GM18505 (cell line): ENCODE results near the gene IRAK3.

Source experiments
- ATAC-seq: cut with Tn5 transposase; IDR thresholded peaks from one replicate; pipeline ENCODE4 v1.9.1; 2021; ENCODE audit not compliant: unreplicated experiment
- POLR2A ChIP-seq: IDR thresholded peaks from 4 replicates; pipeline ENCODE4 v1.6.1; 2011; ENCODE audit warnings: borderline replicate concordance; ENCODE audit not compliant: insufficient read depth, insufficient read length; ENCODE audit errors: extremely low read depth

IRAK3 gene

DNA sequence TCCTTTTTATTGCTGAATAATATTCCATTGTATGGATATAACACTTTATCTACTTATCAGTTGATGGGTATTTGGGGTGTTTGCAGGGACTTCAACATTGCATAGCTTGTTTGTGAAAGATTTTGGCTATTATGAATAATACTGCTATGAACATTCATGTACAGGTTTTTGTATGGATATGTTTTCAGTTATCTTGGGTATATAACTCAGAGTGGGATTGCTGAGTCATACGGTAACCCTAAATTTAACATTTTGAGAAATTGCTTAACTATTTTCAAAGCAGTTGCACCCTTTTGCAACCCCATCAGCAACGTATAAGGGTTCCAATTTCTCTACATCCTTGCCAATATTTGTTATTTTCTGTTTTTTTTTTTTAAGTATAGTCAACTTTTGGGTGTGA, 86.0 kb downstream of the IRAK3 start:
- TF ChIP-seq POLR2A: no peak
- ATAC-seq: no peak

DNA sequence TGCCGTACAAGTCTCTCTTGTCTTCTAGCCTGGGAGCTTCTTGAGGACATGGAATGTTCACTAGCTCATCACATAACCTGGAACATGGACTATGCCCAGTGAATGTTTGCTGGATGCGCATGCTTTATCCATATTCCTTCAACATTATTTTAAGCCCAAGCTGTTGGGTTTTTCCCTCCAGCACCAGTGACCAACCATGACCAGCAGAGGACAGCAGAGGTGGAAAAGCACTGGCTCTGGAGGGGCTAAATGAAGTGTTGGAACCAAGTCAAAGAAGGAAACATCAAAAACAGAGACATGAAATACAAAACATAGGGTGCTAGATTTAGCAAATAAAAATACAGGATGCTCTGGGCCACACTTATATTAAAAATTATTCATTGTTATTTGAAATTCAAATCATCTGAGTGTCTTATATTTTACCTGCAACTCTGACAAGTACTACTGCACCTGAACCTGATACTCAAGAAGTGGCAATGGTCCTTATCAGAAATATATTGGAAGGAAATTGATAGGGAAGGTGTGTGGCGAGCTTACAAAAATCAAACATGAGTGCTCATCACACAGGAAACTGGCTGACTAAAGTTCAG, 90.2 kb downstream of the IRAK3 start:
- no peak for ATAC-seq
- TF ChIP-seq POLR2A: no peak

DNA sequence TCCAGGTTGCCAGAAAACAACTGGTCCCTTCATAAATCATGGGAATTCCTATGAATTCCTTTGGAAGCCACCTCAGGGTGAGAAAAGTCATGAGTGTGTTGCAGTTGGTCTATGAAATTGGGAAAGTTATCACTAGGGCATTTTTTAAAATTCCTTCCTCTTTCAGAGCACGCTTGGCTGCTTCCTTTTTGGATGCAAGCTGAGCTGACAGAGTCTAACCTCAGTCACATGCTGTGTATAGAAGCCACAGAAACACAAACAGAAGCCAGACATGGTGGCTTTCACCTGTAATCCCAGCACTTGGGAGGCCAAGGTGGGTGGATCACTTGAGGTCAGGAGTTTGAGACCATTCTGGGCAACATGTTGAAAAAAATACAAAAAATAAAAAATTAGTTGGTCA, 91.5 kb downstream of the IRAK3 start:
- no peak for ATAC-seq
- TF ChIP-seq POLR2A: no peak

DNA sequence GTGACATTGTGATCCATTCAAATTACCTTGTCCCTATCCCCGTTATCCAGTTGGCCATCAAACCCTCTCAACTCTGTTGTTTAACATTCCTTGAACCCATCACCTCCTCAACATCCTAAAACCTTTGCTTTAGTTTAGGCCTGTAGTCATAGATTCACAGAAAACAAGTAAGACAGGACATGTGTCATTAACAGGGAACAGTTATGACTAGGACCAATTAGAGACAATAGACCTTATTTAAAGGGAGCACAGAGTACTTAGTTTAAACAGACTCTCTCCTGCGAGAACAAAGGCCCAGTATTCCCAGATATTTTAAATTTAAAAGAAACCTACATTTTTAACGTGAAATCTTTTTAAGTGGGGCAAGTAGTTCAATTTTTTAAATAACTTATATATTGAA, 93.2 kb downstream of the IRAK3 start:
- TF ChIP-seq POLR2A: no peak
- no peak for ATAC-seq

DNA sequence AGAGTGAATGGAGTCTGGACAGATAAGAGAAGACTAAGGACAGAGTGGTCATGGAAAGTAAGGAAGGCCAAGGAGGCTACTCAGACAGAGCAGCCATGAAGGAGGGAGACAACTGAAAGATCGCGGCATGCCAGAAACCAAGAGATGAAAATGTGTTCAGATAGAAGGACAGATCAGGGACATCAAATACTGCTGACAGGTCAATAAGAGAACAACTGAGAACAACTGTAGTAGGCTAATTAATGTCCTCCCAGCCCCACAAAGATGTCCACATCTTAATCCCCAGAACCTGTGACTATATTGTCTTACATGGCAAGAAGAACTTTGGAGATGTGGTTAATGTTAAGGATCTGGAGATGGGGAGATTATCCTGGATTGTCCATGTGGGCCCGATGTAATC, 98.3 kb downstream of the IRAK3 start:
- no peak for TF ChIP-seq POLR2A
- ATAC-seq: no peak

DNA sequence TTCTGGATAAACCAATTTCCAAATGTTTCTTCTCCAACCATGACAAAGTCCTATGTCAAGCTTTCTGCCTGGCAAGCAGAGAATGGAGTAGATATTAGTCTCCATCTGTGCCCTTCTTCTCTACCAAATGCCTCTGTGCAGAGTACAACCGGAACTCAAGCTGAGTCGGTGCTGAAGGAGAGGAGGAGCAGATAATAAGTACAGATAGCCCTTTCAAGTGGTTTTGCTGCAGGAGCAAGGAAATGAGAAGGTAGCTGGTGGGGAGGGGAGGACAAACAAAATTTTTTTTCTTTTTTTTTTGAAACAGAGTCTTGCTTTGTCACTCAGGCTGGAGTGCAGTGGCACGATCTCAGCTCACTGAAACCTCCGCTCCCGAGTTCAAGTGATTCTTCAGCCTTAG, 99.1 kb downstream of the IRAK3 start:
- no peak for ATAC-seq
- no peak for TF ChIP-seq POLR2A

DNA sequence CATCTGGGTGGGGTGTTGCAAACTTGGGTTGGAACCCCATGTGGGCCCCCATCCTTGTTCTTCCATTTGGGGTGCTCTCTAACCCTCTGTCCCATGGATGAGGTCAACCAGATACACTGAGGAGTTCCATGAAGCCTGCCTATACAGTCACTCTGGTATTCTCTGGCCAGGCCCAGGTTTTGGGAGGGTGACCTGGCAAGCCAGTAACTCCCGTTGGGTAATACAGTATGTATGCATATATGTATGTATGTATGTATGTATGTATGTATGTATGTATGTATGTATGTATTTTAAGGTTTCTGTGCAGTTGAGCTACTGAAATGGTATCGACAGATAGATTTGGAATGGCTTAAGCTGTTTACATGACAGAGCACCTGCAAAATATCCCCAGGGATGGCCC, 100.5 kb downstream of the IRAK3 start:
- no peak for ATAC-seq
- TF ChIP-seq POLR2A: no peak

DNA sequence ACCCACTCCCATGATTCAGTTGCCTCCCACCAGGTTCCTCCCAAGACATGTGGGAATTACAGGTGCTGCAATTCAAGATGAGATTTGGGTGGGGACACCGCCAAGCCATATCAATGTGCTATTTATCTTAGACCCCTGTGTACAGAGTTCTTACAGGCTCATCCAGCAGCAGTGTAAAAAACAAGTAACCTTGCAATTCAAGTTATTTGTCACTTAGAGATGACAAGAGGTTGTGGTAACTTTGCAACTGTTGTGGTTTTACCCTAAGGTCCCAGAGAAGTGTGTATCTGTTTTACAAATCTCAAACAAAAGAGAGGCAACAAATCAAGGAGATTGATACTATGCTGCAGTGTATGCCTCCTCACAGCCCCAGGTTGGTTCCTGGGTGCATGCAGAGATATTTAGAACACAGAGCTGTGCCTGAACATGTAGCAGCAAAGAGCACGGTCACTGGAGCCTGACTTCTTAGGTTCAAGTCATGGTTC, 101.7 kb downstream of the IRAK3 start:
- ATAC-seq: no peak
- TF ChIP-seq POLR2A: no peak

DNA sequence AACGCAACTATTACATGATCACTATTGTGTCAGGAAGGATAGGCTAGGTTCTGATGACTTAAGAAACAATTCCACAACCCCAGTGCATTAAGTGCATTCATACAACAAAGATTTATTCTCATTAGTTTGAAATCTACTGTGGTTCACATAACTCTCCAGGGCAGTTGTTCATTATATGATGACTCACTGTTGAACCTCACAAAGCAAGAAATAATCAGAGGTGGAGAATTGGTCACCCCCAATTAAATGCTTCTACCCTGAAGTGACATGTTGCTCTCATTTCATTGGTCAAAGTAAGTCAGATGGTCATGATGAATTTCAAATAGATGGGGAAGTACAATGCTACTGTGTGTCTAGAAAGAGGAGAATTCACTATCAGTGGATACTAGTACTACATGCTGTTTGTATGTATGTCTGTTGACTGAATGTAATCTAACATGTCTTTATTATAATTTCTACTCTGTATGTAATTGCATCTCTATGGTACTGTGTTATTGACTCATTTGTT, 107.2 kb downstream of the IRAK3 start:
- no peak for TF ChIP-seq POLR2A
- no peak for ATAC-seq

DNA sequence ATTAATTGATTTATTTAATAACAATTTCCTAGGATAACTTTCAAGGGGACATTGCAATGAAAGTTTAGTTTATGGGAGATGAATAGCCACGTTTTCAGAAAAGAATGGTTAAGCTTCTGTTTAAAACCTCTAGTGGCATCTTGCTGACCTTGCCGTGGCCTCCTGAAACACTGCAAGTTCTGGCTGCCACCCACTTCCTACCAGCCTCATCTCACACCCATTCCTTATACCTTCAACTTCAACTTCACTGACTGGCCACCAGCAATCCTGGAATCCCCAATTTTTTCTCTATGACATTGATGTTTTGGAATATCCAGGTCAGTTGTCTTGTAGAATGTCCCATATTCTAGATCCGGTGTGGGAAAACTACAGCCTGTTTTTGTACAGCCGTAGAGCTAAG, 108.1 kb downstream of the IRAK3 start:
- no peak for TF ChIP-seq POLR2A
- ATAC-seq: no peak

DNA sequence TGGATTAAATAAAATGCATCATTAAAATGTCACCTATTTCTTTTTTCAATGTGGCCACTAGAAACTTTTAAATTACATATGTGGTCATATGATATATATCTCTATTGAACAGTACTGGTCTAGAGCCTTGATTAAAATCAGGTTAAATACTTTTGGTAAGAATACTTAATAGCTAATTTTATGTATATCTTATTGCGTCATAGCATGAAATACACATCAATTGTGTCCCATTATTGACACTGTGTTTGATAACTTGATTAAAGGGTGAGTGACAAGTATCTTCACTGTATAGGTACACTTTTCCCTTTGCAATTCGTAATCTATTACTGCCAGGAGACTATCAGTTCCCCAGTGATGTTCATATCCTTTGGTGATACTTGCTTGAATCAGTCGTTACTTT, 108.9 kb downstream of the IRAK3 start:
- no peak for TF ChIP-seq POLR2A
- no peak for ATAC-seq

DNA sequence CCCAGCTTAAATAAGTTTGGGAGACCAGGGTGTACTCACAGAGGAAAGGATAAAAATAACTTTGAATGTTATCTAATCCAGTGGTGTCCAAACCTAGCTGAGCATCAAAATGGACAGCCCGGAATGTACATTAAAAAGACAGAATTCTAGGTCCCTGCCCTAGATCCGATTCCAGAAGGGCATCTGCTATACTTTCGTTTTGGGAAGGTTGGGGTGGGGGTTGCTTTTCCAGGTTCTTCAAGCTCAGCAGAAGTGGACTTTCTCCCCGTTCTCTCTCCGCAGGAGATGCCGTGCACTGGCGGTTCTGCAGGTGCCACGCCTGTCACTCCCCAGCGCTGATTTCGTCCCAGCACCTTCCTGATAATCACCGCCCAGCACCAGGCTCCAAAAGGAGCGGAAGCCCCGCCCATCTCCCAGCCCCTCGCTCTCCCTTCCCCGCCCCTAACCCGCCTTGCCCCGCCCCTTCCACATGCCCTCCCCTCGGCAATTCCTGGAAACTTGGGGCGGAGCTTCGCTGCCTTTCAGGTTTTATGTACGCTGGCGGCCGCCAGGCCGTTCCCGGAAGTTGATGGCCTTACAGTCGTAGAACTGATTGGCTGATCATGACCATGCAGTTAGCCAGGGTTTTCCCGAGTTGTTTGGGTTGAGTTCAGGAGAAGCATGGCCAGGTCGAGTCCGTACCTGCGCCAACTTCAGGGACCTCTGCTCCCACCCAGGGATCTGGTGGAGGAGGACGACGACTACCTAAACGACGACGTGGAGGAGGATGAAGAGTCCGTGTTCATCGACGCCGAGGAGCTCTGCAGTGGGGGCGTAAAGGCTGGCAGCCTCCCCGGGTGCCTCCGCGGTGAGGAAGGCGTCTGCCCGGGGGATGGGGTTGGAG, 113.2 kb downstream of the IRAK3 start, which contains the start of gene HELB:
Gene HELB (plus strand): TSS at position 550 of the 883 bp plus-strand sequence. CDS start 111 bp downstream, at position 661.
- TF ChIP-seq POLR2A: peak; percentile 87

DNA sequence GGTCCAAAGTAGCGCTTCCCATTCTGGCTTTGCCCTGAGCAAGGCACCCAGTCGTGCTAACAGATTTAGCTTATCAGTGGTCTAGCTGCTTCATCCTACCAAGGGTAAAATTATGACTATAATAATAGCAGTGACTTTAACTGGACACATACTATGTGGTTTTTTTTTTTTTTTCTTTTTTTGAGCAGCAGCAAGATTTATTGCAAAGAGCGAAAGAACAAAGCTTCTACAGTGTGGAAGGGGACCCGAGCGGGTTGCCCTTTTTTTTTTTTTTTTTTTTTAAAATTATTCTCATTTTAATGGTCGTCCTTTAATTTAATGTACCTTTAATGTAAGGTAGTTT, 113.8 kb downstream of the IRAK3 start:
- no peak for ATAC-seq

More for the DNA sequence above, 113.2 kb downstream of the IRAK3 start, which contains the start of gene HELB:
- peak; percentile 95 for ATAC-seq

DNA sequence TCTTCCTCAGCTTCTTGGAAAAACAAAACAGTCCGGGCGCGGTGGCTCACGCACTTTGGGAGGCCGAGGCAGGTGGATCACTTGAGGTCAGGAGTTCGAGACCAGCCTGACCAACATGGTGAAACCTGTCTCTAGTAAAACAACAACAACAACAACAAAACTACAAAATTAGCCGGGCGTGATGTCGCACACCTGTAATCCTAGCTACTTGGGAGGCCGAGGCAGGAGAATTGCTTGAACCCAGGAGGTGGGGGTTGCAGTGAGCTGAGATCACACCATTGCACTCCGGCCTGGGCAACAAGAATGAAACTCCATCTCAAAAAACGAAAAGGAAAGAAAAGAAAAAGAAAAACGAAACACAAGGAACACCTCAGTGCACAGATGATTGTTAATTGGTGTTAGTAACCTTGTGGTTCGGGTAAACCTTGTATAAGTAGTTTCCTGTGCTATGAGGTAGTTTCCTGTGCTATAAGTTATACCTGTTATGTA, 114.3 kb downstream of the IRAK3 start:
- ATAC-seq: peak; percentile 26

More for the DNA sequence above, 113.8 kb downstream of the IRAK3 start:
- TF ChIP-seq POLR2A: no peak
